Urinary bladder (tissue), 4 donors: Measurements from ENCODE around the gene TRIOBP. TPM values are rescaled to one million over a fixed set of nuclear protein-coding genes. Genes with fewer than 3 reads are reported as not detected.
"Not testable (repeated sequence)": the region's sequence is repeated elsewhere in the genome, so short reads cannot be mapped to it uniquely, and the experiment has no call there.

Source experiments
- DNase-seq: peaks from one replicate; pipeline ENCODE4 v3.0.0-alpha.2; 2015; ENCODE audit errors: extremely low spot score
- H3K27ac ChIP-seq: one replicate; pipeline ENCODE4 v1.5.1; 2013; ENCODE audit warnings: low read depth, mild to moderate bottlenecking, moderate library complexity
- H3K36me3 ChIP-seq: one replicate; pipeline ENCODE4 v1.6.1; 2013; ENCODE audit warnings: mild to moderate bottlenecking, moderate library complexity; ENCODE audit not compliant: insufficient read depth
- H3K4me1 ChIP-seq: one replicate; pipeline ENCODE4 v1.6.1; 2013; ENCODE audit warnings: mild to moderate bottlenecking, moderate library complexity; ENCODE audit not compliant: insufficient read depth
- H3K4me3 ChIP-seq: one replicate; pipeline ENCODE4 v1.5.1; 2013; ENCODE audit warnings: low read depth, low read length
- WGBS: extraction: QIAGEN DNeasy Blood & Tissue Kit; methylation state at CpG from one replicate; pipeline ENCODE4 v1.1.7; 2013; 5-methylcytosine and 5-hydroxymethylcytosine counted together
- polyA plus RNA-seq: library from polyadenylated mRNA; stranded (reverse); fragments of 200-250 nt; gene quantifications from one replicate; pipeline ENCODE4 v1.2.3, GENCODE V29; 2013
- total RNA-seq: library from RNA; depleted of rRNA; stranded (reverse); fragments of >200 nt; gene quantifications from one replicate; pipeline ENCODE4 v1.2.3, GENCODE V29; 2014
- donor health status: healthy with polysubstance abuse.
- donor health status: healthy.

TRIOBP gene, protein sequence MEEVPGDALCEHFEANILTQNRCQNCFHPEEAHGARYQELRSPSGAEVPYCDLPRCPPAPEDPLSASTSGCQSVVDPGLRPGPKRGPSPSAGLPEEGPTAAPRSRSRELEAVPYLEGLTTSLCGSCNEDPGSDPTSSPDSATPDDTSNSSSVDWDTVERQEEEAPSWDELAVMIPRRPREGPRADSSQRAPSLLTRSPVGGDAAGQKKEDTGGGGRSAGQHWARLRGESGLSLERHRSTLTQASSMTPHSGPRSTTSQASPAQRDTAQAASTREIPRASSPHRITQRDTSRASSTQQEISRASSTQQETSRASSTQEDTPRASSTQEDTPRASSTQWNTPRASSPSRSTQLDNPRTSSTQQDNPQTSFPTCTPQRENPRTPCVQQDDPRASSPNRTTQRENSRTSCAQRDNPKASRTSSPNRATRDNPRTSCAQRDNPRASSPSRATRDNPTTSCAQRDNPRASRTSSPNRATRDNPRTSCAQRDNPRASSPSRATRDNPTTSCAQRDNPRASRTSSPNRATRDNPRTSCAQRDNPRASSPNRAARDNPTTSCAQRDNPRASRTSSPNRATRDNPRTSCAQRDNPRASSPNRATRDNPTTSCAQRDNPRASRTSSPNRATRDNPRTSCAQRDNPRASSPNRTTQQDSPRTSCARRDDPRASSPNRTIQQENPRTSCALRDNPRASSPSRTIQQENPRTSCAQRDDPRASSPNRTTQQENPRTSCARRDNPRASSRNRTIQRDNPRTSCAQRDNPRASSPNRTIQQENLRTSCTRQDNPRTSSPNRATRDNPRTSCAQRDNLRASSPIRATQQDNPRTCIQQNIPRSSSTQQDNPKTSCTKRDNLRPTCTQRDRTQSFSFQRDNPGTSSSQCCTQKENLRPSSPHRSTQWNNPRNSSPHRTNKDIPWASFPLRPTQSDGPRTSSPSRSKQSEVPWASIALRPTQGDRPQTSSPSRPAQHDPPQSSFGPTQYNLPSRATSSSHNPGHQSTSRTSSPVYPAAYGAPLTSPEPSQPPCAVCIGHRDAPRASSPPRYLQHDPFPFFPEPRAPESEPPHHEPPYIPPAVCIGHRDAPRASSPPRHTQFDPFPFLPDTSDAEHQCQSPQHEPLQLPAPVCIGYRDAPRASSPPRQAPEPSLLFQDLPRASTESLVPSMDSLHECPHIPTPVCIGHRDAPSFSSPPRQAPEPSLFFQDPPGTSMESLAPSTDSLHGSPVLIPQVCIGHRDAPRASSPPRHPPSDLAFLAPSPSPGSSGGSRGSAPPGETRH (N-terminal part only)
- total RNA-seq: 64.2 TPM
- 140 TPM for polyA plus RNA-seq

DNA sequence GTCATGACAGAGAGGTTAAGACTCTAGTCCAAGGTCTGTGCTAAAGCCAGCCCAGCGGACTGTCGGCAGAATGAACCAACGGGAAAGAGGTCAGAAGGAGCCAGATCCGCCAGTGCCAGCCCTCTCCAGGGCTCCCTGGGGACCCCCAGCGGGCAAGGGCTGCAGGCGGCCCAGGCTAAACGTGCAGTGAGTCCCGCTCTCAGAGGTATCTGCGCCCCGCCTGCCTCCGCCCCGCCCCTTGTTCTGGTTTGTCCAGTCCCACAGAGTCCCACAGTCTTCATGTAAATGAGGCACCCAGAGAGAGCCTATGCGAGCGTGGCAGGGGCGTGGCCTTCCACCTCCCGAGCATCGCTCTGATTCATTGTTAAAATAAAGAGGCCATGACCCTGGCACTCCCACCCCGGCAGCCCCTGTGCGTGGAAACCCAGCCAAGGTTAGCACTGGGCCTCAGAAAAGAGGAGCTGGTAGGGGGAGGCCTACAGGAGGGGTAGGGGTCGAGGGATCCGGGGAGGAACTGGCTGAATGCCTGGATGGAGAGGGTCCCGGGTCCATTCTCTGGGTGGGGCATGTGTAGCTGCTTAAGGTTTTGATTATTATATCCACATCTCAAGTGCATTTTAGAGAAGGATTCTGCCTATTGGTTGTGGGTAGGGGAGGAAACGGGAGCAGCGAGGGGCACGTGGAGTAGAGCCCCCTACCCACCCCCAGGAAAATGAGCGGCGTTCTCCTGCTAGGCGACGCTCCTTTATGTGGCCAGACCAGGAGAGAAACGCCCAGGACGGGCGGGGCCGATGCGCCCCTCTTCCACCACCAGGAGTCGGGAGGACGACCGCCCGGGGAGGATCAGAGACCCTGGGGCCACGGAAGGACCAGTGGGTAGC, at the start of gene TRIOBP:
TSS of gene TRIOBP (plus strand) at position 392 of the 881 bp plus-strand sequence. CDS start 4,318 bp downstream, outside the sequence.
- DNase-seq: peak; percentile 93
- Histone ChIP-seq H3K4me3 (no peak within 1 kb of the TSS), H3K4me1 (no peaks in the 10 kb centered on the region), H3K27ac (no peak within 1 kb of the TSS), H3K36me3 (no peaks in the 10 kb centered on the region)
- WGBS: 8% methylated on average over 39 of the region's 39 CpGs

DNA sequence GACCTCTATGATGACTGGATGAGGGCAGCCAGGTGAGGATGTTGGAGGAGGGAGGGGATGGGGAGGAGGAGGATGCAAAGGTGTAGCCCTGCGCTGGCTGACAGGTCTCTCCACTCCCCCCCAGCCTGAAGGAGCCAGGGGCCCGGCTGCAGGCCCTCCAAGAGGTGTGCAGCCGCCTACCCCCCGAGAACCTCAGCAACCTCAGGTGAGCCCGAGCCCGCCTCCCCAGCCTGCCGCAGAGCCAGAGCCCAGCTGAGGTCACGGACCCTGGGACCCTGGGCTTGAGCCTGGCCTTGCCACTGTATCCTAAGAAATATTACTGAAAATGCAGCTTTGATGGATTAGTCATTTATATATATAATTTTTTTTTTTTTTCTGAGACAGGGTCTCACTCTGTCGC, 49.5 kb upstream of the TRIOBP start:
- DNase-seq: no peak
- no peak overlapping the region for H3K4me3 ChIP-seq
- no peak overlapping the region for H3K27ac ChIP-seq
- WGBS: 96% methylated on average over 9 of the region's 9 CpGs
- no peaks in the 10 kb centered on the region for H3K4me1 ChIP-seq
- peaks cover 2% of the 10 kb centered on the region for H3K36me3 ChIP-seq

DNA sequence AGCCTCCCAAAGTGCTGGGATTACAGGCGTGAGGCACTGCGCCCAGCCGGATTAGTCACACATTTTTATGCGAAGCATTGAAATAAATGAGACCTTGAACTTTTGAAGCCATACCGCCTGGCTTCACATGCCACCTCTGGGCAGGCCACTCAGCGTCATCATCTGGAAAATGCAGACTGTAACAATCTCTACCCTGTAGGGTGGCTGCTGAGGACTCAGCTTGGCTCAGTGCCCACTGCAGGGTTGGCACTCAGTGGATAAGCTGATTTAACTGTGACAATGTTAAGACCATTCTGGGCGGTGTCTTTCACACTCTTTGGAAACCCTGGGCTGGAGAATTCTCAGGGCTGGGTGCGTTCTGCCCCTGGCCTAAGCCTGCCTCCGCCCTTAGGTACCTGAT, 48.9 kb upstream of the TRIOBP start:
- 84% methylated on average over 9 of the region's 9 CpGs for WGBS
- H3K36me3 ChIP-seq: peaks cover 2% of the 10 kb centered on the region
- no peak for DNase-seq
- H3K4me3 ChIP-seq: no peak overlapping the region
- no peak overlapping the region for H3K27ac ChIP-seq
- no peaks in the 10 kb centered on the region for H3K4me1 ChIP-seq

DNA sequence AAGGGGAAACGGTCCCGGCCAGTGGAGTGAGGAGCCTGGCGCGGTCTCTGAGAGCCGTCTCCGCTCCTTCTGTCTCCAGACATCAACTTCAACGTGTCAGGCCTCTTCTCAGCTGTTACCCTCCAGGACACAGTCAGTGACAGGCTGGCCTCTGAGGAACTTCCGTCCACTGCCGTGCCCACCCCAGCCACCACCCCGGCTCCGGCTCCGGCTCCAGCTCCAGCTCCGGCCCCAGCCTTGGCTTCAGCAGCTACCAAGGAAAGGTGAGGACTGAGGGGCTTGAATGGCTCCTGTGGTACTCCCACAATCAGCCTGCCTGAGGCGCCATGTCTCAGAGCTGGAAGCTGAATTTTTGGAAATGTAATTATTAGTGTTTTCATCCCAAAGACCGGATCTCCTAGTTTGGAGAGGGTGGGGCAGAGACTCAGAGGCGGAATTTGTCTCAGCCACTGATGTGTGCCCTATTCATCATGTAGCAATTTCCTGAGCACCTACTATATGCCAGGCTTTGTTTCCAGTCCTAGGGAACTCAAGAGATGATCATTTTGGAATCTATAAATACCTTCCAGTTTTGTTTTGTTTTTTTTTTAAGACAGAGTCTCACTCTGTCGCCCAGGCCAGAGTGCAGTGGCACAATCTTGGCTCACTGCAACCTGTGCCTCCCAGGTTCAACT, 46.2 kb upstream of the TRIOBP start:
- H3K36me3 ChIP-seq: peaks cover 2% of the 10 kb centered on the region

DNA sequence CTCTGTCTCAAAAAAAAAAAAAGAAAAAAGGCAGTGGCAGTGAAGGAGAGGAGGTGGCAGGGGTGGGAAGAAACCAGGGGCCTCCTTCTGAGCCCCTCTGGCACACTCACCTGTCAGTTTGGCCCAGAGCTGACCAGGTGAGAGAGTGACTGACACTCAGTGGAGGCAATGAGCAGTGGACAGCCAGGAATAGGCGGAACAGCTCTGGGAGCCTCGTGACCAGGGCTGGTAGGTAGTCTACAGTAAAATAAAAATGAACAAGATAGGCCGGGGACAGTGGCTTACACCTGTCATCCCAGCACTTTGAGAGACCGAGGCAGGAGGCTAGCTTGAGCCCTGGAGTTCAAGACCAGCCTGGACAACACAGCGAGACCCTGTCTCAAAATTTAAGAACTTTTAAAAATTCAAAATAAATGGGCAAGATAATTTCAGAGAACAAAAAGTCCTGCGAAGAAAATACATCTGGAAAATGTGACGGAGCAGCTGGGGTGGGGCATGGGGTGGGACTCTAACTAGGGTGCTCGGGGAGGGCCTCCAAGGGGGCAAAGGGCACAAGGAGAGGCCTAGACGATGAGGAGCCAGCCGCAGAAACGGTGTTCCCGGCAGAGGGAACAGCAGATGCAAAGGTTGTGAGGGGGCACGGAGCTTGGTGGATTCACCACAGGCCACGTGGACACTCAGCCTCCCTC, 42.1 kb upstream of the TRIOBP start:
- Histone ChIP-seq H3K4me1 (no peaks in the 10 kb centered on the region), H3K27ac (no peak overlapping the region), H3K36me3 (peaks cover 2% of the 10 kb centered on the region), H3K4me3 (no peak overlapping the region)
- no peak for DNase-seq
- WGBS: 85% methylated on average over 14 of the region's 14 CpGs

More for the DNA sequence above, 46.2 kb upstream of the TRIOBP start:
- no peak overlapping the region for H3K4me3 ChIP-seq
- no peak overlapping the region for H3K27ac ChIP-seq
- DNase-seq: no peak
- no peaks in the 10 kb centered on the region for H3K4me1 ChIP-seq
- 96% methylated on average over 17 of the region's 17 CpGs for WGBS

DNA sequence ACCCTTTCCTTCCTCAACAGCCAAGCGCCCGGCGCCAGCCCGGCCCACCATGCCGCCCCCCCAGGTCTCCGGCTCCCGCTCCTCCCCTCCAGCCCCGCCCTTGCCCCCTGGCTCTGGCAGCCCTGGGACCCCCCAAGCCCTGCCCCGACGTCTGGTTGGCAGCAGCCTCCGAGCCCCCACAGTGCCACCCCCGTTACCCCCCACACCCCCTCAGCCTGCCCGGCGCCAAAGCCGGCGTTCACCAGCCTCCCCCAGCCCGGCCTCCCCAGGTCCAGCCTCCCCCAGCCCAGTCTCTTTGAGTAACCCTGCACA, 41.6 kb upstream of the TRIOBP start:
- Histone ChIP-seq H3K4me1 (no peaks in the 10 kb centered on the region), H3K36me3 (peaks cover 2% of the 10 kb centered on the region), H3K4me3 (no peak overlapping the region), H3K27ac (no peak overlapping the region)
- WGBS: 84% methylated on average over 17 of the region's 17 CpGs
- no peak for DNase-seq

DNA sequence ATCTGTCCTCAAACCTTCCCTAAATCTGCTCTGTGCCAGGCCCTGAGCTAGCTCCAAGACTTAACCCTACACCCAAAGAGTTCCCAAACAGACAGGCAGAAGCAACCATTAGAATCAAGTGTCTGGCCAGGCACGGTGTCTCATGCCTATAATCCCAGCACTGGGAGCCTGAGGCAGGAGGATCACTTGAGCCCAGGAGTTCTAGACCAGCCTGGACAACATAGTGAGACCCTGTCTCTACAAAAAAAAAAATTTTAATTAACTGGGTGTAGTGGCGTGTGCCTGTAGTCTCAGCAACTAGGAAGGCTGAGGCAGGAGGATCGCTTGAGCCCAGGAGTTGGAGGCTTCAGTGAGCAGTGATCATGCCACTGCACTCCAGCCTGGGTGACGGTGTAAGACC, 40.3 kb upstream of the TRIOBP start:
- not testable (repeated sequence) for DNase-seq, H3K27ac ChIP-seq, H3K4me1 ChIP-seq, H3K4me3 ChIP-seq, H3K36me3 ChIP-seq
- 95% methylated on average over 4 of the region's 4 CpGs for WGBS

DNA sequence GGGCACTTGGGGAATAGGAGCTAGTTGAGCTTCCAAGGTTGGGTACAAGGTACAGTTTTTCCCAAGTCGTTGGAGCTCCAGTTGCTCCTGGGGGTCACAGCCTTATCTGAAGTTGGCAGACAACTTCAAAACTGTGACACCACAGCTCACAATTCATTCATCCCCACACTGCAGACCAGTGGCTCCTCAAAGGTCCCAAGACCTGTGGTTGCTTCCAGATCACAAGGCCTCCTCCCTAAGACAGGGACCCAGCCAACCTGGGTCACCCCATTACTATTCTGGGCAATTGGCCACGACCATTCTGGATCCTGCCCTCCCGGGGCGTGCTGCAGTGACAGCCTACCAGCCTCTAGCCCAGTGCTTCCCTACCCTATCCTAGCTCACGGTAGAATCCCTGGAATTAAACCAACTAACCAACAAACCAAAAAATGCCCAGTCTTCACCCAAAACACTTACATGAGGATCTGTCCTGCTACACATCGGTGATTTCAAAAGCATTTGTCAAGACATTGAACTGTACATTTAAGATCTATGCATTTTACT, 39.2 kb upstream of the TRIOBP start:
- no peaks in the 10 kb centered on the region for H3K4me1 ChIP-seq
- no peak overlapping the region for H3K27ac ChIP-seq
- WGBS: 11% methylated on average over 6 of the region's 6 CpGs
- H3K4me3 ChIP-seq: peak overlapping the region; percentile 7
- no peaks in the 10 kb centered on the region for H3K36me3 ChIP-seq
- DNase-seq: no peak

DNA sequence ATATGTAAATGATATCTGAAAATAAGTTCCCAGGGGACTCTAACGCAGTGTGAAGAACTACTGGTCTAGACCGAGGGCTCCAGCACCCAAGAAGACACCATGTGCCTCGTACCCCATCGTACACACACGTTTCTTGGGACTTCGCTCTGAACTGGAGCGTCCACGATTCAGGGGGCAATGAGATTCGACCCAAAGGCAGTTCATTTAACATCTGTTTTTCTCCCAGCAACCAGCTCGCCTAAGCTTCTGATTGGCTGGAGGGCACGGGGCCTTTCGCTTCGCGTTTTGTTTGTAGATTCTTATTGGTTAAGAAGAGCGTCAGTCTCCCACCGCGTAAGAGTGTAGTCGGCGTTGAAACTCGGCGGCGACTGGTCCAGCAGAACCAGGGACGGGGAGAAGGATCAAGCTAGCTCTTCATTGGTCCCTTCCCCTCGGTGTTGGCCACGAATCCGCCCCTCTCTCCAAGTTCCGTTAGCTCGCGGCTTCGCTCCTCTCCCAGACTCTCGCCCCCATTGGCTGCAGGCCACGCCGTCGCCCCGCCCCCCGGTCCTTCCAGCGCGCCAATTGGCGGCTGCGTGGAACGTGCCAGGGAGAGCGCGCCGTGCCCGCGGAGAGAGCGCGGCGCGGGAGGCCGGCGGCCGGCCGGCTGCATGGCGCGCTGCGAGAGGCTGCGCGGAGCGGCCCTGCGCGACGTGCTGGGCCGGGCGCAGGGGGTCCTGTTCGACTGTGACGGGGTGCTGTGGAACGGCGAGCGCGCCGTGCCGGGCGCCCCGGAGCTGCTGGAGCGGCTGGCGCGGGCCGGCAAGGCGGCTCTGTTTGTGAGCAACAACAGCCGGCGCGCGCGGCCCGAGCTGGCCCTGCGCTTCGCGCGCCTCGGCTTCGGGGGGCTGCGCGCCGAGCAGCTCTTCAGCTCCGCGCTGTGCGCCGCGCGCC, 38.4 kb upstream of the TRIOBP start, which contains the start of gene PDXP:
TSS of gene PDXP (plus strand) at position 591 of the 933 bp plus-strand sequence. CDS start at position 651, 60 bp downstream.
- Histone ChIP-seq H3K4me1 (no peaks in the 10 kb centered on the region), H3K4me3 (peak within 1 kb of the TSS; percentile 78), H3K27ac (peak within 1 kb of the TSS; percentile 55), H3K36me3 (no peaks in the 10 kb centered on the region)
- peak; percentile 98 for DNase-seq
- under 1% methylated on average over 101 of the region's 101 CpGs for WGBS

DNA sequence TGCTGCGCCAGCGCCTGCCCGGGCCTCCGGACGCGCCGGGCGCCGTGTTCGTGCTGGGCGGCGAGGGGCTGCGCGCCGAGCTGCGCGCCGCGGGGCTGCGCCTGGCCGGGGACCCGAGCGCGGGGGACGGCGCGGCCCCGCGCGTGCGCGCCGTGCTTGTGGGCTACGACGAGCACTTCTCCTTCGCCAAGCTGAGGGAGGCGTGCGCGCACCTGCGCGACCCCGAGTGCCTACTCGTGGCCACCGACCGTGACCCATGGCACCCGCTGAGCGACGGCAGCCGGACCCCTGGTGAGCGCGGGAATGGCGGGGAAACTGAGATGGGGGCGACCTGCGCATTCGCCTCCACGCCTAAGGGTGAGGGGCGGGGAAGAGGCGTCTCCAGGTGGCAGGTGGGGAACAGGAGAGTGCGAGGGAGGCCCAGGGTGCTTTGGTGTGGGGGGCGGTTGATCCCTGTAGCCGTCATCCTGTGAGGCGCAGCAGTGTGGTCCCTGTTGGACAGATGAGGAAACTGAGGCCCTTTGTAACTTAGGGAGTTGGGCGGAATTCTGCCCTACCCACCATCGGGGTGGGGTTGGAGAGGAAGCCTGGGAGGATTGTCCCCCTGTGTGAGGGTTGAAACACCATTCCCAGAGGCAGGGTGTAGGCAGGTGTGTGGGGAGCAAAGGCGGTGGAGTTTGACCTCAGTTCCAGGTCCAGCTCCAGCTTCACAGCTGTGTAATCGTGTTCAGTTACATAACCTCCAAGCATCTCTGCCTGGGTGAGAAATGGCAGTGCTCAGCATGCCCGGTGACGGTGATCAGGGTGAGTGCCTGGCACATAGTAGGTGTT, 37.6 kb upstream of the TRIOBP start:
- Histone ChIP-seq H3K4me3 (peak overlapping the region; percentile 78), H3K4me1 (no peaks in the 10 kb centered on the region), H3K27ac (no peak overlapping the region), H3K36me3 (no peaks in the 10 kb centered on the region)
- no peak for DNase-seq
- WGBS: 3% methylated on average over 68 of the region's 68 CpGs
